GM18870 (cell line): ENCODE data around the gene COA7.
"Not testable (repeated sequence)": the region's sequence is repeated elsewhere in the genome, so short reads cannot be mapped to it uniquely, and the experiment has no call there.

ENCODE experiments used
- ATAC-seq: cut with Tn5 transposase; IDR thresholded peaks from one replicate; pipeline ENCODE4 v1.9.1; 2021; ENCODE audit warnings: moderate library complexity; ENCODE audit not compliant: unreplicated experiment

COA7 gene

GRCh38 chr1:52706136-52706670, 8.1 kb upstream of the COA7 start:
- no peak for ATAC-seq

- ATAC-seq: peak; percentile 78
These were observed 5.0 kb upstream of the COA7 start for GRCh38 chr1:52702886-52703787.

- no peak for ATAC-seq
These were observed 2.5 kb downstream of the COA7 start for GRCh38 chr1:52695627-52696026.

GRCh38 chr1:52693843-52694242, 4.3 kb downstream of the COA7 start:
- no peak for ATAC-seq

GRCh38 chr1:52693351-52693750, 4.8 kb downstream of the COA7 start:
- ATAC-seq: not testable (repeated sequence)

- no peak for ATAC-seq
These were observed 5.5 kb downstream of the COA7 start for GRCh38 chr1:52692697-52693096.

- ATAC-seq: no peak
These were observed 6.3 kb downstream of the COA7 start for GRCh38 chr1:52691821-52692220.

- ATAC-seq: no peak
These were observed 11.3 kb downstream of the COA7 start for GRCh38 chr1:52686830-52687229.

GRCh38 chr1:52686261-52686751, 11.8 kb downstream of the COA7 start:
- ATAC-seq: not testable (repeated sequence)

- no peak for ATAC-seq
These were observed 13.6 kb downstream of the COA7 start for GRCh38 chr1:52684545-52684944.

GRCh38 chr1:52683367-52683940, 14.7 kb downstream of the COA7 start:
- ATAC-seq: no peak

- no peak for ATAC-seq
These were observed 17.0 kb downstream of the COA7 start for GRCh38 chr1:52681136-52681535.

GRCh38 chr1:52680353-52680752, 17.8 kb downstream of the COA7 start:
- no peak for ATAC-seq

GRCh38 chr1:52679498-52679897, 18.6 kb downstream of the COA7 start:
- no peak for ATAC-seq

GRCh38 chr1:52679048-52679447, 19.1 kb downstream of the COA7 start:
- no peak for ATAC-seq

- no peak for ATAC-seq
These were observed 20.9 kb downstream of the COA7 start for GRCh38 chr1:52677076-52677806.

- no peak for ATAC-seq
These were observed 21.8 kb downstream of the COA7 start for GRCh38 chr1:52676249-52676903.

GRCh38 chr1:52674497-52675384, 23.4 kb downstream of the COA7 start:
- ATAC-seq: no peak

GRCh38 chr1:52673513-52673912, 24.6 kb downstream of the COA7 start:
- ATAC-seq: no peak

GRCh38 chr1:52672946-52673345, 25.2 kb downstream of the COA7 start:
- ATAC-seq: no peak
